ENCODE data around the gene CPNE7. TPM values are rescaled to one million over a fixed set of nuclear protein-coding genes. Genes with fewer than 3 reads are reported as not detected.

Gene CPNE7
- total and polyA plus RNA-seq, 9 of the 15 experiments (the other 6 are each of a cell fraction or from before 2014, with no cell fraction given), result 0.30 to 73.4 (median 32.7) TPM

GRCh38 chr16:89577055-89577759 is 1.6 kb downstream of the CPNE7 start (continued):
- TF ChIP-seq ZNF280A (IDR thresholded peaks at IDR 0.05; ENCODE audit: low read depth, partially characterized antibody), result no peak
- no peak for TF ChIP-seq ATF4 (CRISPR knock-in tag; IDR thresholded peaks at IDR 0.05)
- no peak for TF ChIP-seq CREB5 (CRISPR knock-in tag; IDR thresholded peaks at IDR 0.05)
- TF ChIP-seq POLR2G (IDR thresholded peaks at IDR 0.05; ENCODE audit: low read depth, low read length), result peak; percentile 20; the same call in 1 of the 2 replicates

- Histone ChIP-seq H3K4me3 (no peak overlapping the region), H3K4me1 (replicated peaks in 1 of 2; ENCODE audit: control insufficient read depth in 2 of 2, insufficient read depth in 2 of 2, low read length in 2 of 2) (peaks cover 1 to 53% of the 10 kb centered on the region in 2 experiments), H3K9ac (ENCODE audit: insufficient read depth in 1 of 2, low read depth in 2 of 2, low read length in 2 of 2) (no peak overlapping the region), H3K9me3 (replicated peaks; ENCODE audit: control insufficient read depth, insufficient read depth, low read depth, low read length) (peaks cover 7% of the 10 kb centered on the region), H3K27ac (ENCODE audit: extremely low read depth, low read depth, low read length) (no peak overlapping the region), H3K79me2 (ENCODE audit: control insufficient read depth, insufficient read depth, low read length) (peaks cover 34% of the 10 kb centered on the region), H3K36me3 (ENCODE audit: control insufficient read depth, insufficient read depth, low read length) (peaks cover 70% of the 10 kb centered on the region), H3K27me3 (ENCODE audit: control insufficient read depth in 2 of 2, insufficient read depth in 2 of 2, low read length in 2 of 2) (no peaks in the 10 kb centered on the region), H4K20me1 (replicated peaks; ENCODE audit: control insufficient read depth, insufficient read depth, low read length) (no peaks in the 10 kb centered on the region), H2AFZ (ENCODE audit: low read depth, low read length) (no peak overlapping the region), H3K9me1 (ENCODE audit: control insufficient read depth, insufficient read depth, low read length) (no peaks in the 10 kb centered on the region), H3K4me2 (ENCODE audit: insufficient read depth, low read length) (no peak overlapping the region)
- ATAC-seq, result no peak
- WGBS (ENCODE audit: insufficient coverage, low coverage, missing lambda C conversion rate), result 91% methylated on average over 15 of the region's 15 CpGs
- BruUV-seq (replicated peaks), result no TSS peak
- intact Hi-C loops (cut with micrococcal nuclease) (loop anchor here (10.0 kb wide), 1 partner anchor 65 kb away; no protein-coding TSS in a partner anchor), in situ Hi-C loops (cut with MboI) (no loop called here)
- no peak for DNase-seq (ENCODE audit: extremely low read depth in 1 of 4, low spot score in 3 of 4)
- no peak for FAIRE-seq
- CTCF ChIA-PET (ENCODE audit: low intra/inter-chr PET ratio), result no interaction called here
- POLR2A ChIA-PET, result no interaction called here
- TF ChIP-seq DIDO1 (tag; IDR thresholded peaks at IDR 0.05; ENCODE audit: low read depth) (no peak), ZNF41 (CRISPR knock-in tag; conservative IDR thresholded peaks at IDR 0.05) (no peak), PRDM10 (IDR thresholded peaks at IDR 0.05; ENCODE audit: partially characterized antibody) (peak; percentile 80), SMAD4 (CRISPR knock-in tag; conservative IDR thresholded peaks at IDR 0.05) (no peak)
Measured at GRCh38 chr16:89579351-89579750, 3.8 kb downstream of the CPNE7 start.

All from K562 (cell line).